Uterus (tissue), 4 donors: ENCODE measurements around the gene ACE. TPM values are rescaled to one million over a fixed set of nuclear protein-coding genes. Genes with fewer than 3 reads are reported as not detected.

Experiments used
- DNase-seq, 2 donors: peaks; one replicate each; pipeline ENCODE4 v3.0.0-alpha.2; 2019 to 2020
- H3K27ac ChIP-seq, 2 donors: fragments of 200-600 bp; sonication (generic); 1 replicate in 1 of 2; 2 replicates in 1 of 2; pipeline ENCODE4 v1.5.1; 2016 to 2018
- H3K27me3 ChIP-seq, 2 donors: fragments of 200-600 bp; sonication (generic); one replicate each; pipeline ENCODE4 v1.5.1; 2018 to 2019; ENCODE audit warnings: control low read depth in 1 of 2
- H3K36me3 ChIP-seq, 2 donors: fragments of 200-600 bp; sonication (generic); one replicate each; pipeline ENCODE4 v1.5.1; 2019; ENCODE audit warnings: control low read depth in 1 of 2
- H3K4me1 ChIP-seq, 2 donors: fragments of 200-600 bp; sonication (generic); one replicate each; pipeline ENCODE4 v1.5.1; 2018 to 2019; ENCODE audit warnings: control low read depth in 1 of 2
- H3K4me3 ChIP-seq, 2 donors: fragments of 200-600 bp; sonication (generic); 1 replicate in 1 of 2; 2 replicates in 1 of 2; pipeline ENCODE4 v1.5.1; 2018 to 2019; ENCODE audit warnings: mild to moderate bottlenecking in 1 of 2
- H3K9me3 ChIP-seq, 2 donors: fragments of 200-600 bp; sonication (generic); one replicate each; pipeline ENCODE4 v1.5.1; 2019; ENCODE audit warnings: control low read depth in 1 of 2
- CTCF ChIP-seq, 4 experiments: fragments of 200-600 bp in 2 of 4; fragments of 450-650 bp in 2 of 4; sonication (generic) in 2 of 4; IDR thresholded peaks; one replicate each; pipeline ENCODE4 v1.5.1; 2016 to 2019; ENCODE audit warnings: antibody characterized with exemption in 4 of 4, mild to moderate bottlenecking in 2 of 4, moderate library complexity in 1 of 4
- POLR2A ChIP-seq, 2 donors: fragments of 450-650 bp; IDR thresholded peaks; one replicate each; pipeline ENCODE4 v1.6.1; 2016; ENCODE audit warnings: antibody characterized with exemption in 2 of 2, mild to moderate bottlenecking in 1 of 2, moderate library complexity in 1 of 2
- intact Hi-C: fragments of 100-400 bp; cut with DNase I; formaldehyde crosslinking; loops from one replicate; pipeline ENCODE4 v1.15.1; 2023; ENCODE audit warnings: low total_unique reads
- total RNA-seq, 4 donors: library from RNA; depleted of rRNA in 3 of 4; stranded (reverse); fragments of >200 nt in 3 of 4; gene quantifications; one replicate each; pipeline versions ENCODE4 v1.1.0 to v1.2.4, GENCODE V29; 2014 to 2023
- donor health status: DM: yes; HTN: yes; CAD: no.

Gene ACE
- total RNA-seq, 4 donors from 2014 or later: 0.77 to 27.4 (median 7.9) TPM; not detected in 1

- Histone ChIP-seq H3K4me3 (no peak overlapping the region), H3K27ac (no peak overlapping the region), H3K4me1 (peaks cover 0 to 8% of the 10 kb centered on the region in 2 donors), H3K27me3 (peaks cover 0 to 10% of the 10 kb centered on the region in 2 donors), H3K36me3 (no peaks in the 10 kb centered on the region), H3K9me3 (no peaks in the 10 kb centered on the region)
- no peak for TF ChIP-seq POLR2A (IDR thresholded peaks at IDR 0.05)
- TF ChIP-seq CTCF (IDR thresholded peaks at IDR 0.05): no peak
- intact Hi-C loops: no loop called here
- no peak for DNase-seq
These were observed 63.7 kb downstream of the ACE start for GRCh38 chr17:63540590-63540989.

- DNase-seq: no peak
- Histone ChIP-seq H3K9me3 (no peaks in the 10 kb centered on the region), H3K36me3 (no peaks in the 10 kb centered on the region), H3K27ac (no peak overlapping the region), H3K4me1 (peaks cover 0 to 8% of the 10 kb centered on the region in 2 donors), H3K27me3 (peaks cover 0 to 10% of the 10 kb centered on the region in 2 donors), H3K4me3 (no peak overlapping the region)
- TF ChIP-seq POLR2A (IDR thresholded peaks at IDR 0.05): no peak
- TF ChIP-seq CTCF (IDR thresholded peaks at IDR 0.05): no peak
- intact Hi-C loops: no loop called here
These were observed 65.3 kb downstream of the ACE start for GRCh38 chr17:63542218-63542545.

- H3K27me3 ChIP-seq: peaks cover 0 to 10% of the 10 kb centered on the region in 2 donors
- H3K4me3 ChIP-seq: no peak overlapping the region
- no peaks in the 10 kb centered on the region for H3K36me3 ChIP-seq
- no peak overlapping the region for H3K27ac ChIP-seq
- H3K4me1 ChIP-seq: peaks cover 0 to 5% of the 10 kb centered on the region in 2 donors
- H3K9me3 ChIP-seq: no peaks in the 10 kb centered on the region
- TF ChIP-seq POLR2A (IDR thresholded peaks at IDR 0.05): no peak
- TF ChIP-seq CTCF (IDR thresholded peaks at IDR 0.05): no peak
- DNase-seq: no peak
- intact Hi-C loops: no loop called here
These were observed 66.3 kb downstream of the ACE start for GRCh38 chr17:63542942-63543821.

DNA sequence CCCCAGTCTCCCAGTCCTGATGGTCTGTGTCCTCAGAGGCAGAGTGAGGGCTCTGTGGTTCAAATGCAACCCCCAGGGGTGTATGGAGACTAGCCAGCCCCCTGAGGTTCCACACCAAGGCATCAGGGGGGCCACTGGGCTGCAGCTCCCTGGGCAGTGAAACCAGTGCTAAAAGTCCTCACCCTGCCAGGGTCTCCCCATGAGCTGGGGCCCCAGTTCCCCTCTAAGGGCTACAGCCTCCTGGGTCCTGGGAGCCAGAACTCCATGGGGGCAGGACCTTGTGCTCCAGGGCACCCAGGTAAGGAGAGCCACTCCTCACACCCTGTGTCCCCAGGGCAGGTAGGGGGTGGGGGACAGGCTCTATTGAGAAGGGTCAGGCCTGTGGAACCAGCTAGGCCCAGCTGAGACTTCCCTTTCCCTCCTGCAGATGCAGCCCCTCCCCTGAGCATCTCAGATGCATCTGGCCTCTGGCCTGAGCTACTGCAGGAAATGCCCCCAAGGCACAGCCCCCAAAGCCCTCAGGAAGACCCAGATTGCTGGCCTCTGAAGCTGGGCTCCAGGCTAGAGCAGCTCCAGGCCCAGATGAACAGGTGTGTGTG lies 67.1 kb downstream of the ACE start:
- DNase-seq: no peak
- TF ChIP-seq CTCF (IDR thresholded peaks at IDR 0.05) (no peak), POLR2A (IDR thresholded peaks at IDR 0.05) (no peak)
- intact Hi-C loops: no loop called here
- Histone ChIP-seq H3K27ac (no peak overlapping the region), H3K4me1 (no peaks in the 10 kb centered on the region), H3K9me3 (no peaks in the 10 kb centered on the region), H3K36me3 (no peaks in the 10 kb centered on the region), H3K4me3 (no peak overlapping the region), H3K27me3 (peaks cover 0 to 4% of the 10 kb centered on the region in 2 donors)
